GM12874 (cell line): ENCODE measurements around the gene MET.

Experiments used
- CTCF ChIP-seq: IDR thresholded peaks from 2 replicates; pipeline ENCODE4 v1.5.1; 2011; ENCODE audit warnings: low read depth, mild to moderate bottlenecking, control low read depth, low read length, moderate library complexity; ENCODE audit not compliant: insufficient read depth

MET gene

GRCh38 chr7:116806046-116806944 is 134.3 kb downstream of the MET start:
- TF ChIP-seq CTCF: no peak

- no peak for TF ChIP-seq CTCF
Measured at GRCh38 chr7:116807011-116807560, 135.1 kb downstream of the MET start.

- peak; percentile 47; the same call in 1 of the 2 replicates for TF ChIP-seq CTCF
Measured at GRCh38 chr7:116809636-116810266, 137.8 kb downstream of the MET start.

GRCh38 chr7:116810267-116811116 is 138.5 kb downstream of the MET start:
- no peak for TF ChIP-seq CTCF

- TF ChIP-seq CTCF: no peak
Measured at GRCh38 chr7:116811768-116812167, 139.8 kb downstream of the MET start.

- no peak for TF ChIP-seq CTCF
Measured at GRCh38 chr7:116812860-116813259, 140.9 kb downstream of the MET start.
